ENCODE measurements around the gene THAP4.

Gene THAP4

GRCh38 chr2:241538838-241539615 lies 97.9 kb downstream of the THAP4 start:
- no peak for DNase-seq (ENCODE audit: extremely low spot score, insufficient read length, low read depth)
- no peak for FAIRE-seq

DNA sequence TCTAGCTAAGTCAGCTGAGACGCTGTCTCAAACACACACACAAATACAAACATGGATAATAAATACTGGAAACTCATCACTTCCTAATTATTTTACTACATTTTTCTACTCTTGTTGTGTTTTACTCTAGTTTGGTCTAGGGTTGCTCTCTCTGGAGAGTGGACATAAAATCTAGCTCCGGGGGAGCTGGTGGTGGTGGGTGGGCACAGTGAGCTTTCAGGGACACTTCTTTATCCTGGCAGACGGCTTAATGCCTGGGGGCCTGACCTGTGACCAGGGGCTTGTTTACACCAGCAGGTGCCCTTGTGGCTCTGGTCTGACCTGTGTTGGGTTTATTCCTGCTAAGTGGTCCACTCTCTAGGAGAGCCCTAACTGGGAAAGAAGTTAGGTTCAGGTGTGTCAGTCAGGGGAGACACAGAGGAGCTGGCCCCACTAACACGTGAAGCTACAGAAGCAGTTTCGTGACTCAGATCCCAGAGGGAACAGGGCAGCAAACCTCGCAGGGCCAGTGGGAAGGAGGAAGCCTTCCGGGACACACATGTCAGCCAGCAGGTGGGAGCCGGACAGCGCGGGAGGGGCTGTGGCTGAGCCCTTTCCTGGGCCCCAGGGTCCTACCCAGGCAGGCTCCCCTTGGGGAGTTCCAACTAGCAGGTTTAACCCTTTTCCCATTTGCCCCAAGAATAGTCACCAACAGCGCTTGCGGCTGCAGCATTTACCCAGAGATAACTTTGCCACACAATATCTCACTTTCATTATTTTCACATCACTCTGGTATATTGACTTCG lies 100.9 kb downstream of the THAP4 start:
- FAIRE-seq (no peak), DNase-seq (ENCODE audit: extremely low spot score, insufficient read length, low read depth) (no peak)

GRCh38 chr2:241534701-241535375 lies 102.1 kb downstream of the THAP4 start:
- DNase-seq (ENCODE audit: extremely low spot score, insufficient read length, low read depth) (no peak), FAIRE-seq (no peak)
